Osteocyte (in vitro differentiated cells): ENCODE results near the gene OSBPL2. TPM values are rescaled to one million over a fixed set of nuclear protein-coding genes. Genes with fewer than 3 reads are reported as not detected.

ENCODE experiments used
- DNase-seq: peaks from one replicate; pipeline ENCODE4 v3.0.0; 2021; ENCODE audit warnings: mixed read lengths; ENCODE audit not compliant: unreplicated experiment; ENCODE audit errors: extremely low spot score
- H3K27ac Mint-ChIP-seq: one replicate; pipeline ENCODE4 v1.8.0; 2021; ENCODE audit warnings: mild to moderate bottlenecking, mixed read lengths; ENCODE audit not compliant: unreplicated experiment
- H3K27me3 Mint-ChIP-seq: one replicate; pipeline ENCODE4 v1.8.0; 2021; ENCODE audit warnings: mixed read lengths; ENCODE audit not compliant: unreplicated experiment
- H3K36me3 Mint-ChIP-seq: one replicate; pipeline ENCODE4 v1.8.0; 2021; ENCODE audit warnings: mixed read lengths; ENCODE audit not compliant: unreplicated experiment
- H3K4me1 Mint-ChIP-seq: one replicate; pipeline ENCODE4 v1.8.0; 2021; ENCODE audit warnings: mixed read lengths; ENCODE audit not compliant: unreplicated experiment
- H3K4me3 Mint-ChIP-seq: one replicate; pipeline ENCODE4 v1.8.0; 2021; ENCODE audit warnings: mild to moderate bottlenecking, moderate library complexity, mixed read lengths; ENCODE audit not compliant: unreplicated experiment
- H3K9me3 Mint-ChIP-seq: one replicate; pipeline ENCODE4 v1.8.0; 2021; ENCODE audit warnings: mixed read lengths; ENCODE audit not compliant: unreplicated experiment
- total RNA-seq: library from RNA; stranded (reverse); gene quantifications from 2 replicates; pipeline ENCODE4 v1.2.1, GENCODE V29; 2021
- TF ChIP-seq, protein P1 (sequence below): fragments of 200-600 bp; sonication (generic); IDR thresholded peaks from 2 replicates; pipeline ENCODE4 v1.5.0; 2021; ENCODE audit warnings: antibody characterized with exemption, mild to moderate bottlenecking, moderate library complexity

OSBPL2 gene
- total RNA-seq, 1 donor from 2014 or later = 46.3 TPM

DNA sequence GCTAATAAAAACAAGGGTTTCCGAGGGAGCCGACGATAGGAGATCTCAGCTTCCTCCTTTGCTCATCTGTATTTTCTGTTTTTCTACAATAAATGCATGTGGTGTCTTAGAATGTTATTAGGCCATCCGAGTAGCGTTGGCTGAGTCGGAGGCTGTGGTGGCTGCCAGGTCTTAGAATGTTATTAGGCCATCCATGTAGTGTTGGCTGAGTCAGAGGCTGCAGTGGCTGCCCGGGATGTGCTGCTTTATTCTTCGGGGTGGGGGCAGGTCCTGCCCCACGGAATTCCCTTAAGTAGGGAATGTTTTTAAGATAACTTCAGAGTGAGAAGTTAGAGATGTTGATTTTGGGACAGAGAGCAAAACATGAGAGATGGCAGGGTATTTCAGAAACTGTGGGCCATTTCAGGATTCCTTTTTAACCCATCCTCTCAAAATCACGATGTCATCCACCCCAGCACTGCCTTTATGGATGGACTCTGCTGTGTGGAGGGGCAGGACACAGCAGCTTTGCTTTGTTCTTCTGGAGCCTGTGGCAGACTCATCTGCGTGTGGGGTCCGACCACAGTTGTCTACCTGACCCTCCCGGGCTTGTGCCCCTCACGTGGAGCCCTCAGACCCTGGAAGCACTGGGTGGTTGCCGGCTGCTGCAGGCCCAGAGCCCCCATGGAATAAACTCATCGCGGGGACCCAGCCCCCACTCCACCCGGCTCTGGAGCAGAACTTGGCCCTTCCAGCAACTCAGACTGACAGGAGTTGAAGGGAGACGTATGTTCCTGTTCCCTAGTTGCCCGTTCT lies 20.4 kb downstream of the OSBPL2 start:
- Mint-ChIP-seq H3K27ac (peak overlapping the region; percentile 25), H3K4me3 (no peak overlapping the region), H3K4me1 (no peaks in the 10 kb centered on the region), H3K36me3 (peaks cover 9% of the 10 kb centered on the region), H3K27me3 (no peaks in the 10 kb centered on the region), H3K9me3 (no peaks in the 10 kb centered on the region)
- TF ChIP-seq, protein P1, sequence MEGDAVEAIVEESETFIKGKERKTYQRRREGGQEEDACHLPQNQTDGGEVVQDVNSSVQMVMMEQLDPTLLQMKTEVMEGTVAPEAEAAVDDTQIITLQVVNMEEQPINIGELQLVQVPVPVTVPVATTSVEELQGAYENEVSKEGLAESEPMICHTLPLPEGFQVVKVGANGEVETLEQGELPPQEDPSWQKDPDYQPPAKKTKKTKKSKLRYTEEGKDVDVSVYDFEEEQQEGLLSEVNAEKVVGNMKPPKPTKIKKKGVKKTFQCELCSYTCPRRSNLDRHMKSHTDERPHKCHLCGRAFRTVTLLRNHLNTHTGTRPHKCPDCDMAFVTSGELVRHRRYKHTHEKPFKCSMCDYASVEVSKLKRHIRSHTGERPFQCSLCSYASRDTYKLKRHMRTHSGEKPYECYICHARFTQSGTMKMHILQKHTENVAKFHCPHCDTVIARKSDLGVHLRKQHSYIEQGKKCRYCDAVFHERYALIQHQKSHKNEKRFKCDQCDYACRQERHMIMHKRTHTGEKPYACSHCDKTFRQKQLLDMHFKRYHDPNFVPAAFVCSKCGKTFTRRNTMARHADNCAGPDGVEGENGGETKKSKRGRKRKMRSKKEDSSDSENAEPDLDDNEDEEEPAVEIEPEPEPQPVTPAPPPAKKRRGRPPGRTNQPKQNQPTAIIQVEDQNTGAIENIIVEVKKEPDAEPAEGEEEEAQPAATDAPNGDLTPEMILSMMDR = no peak
- no peak for DNase-seq

GRCh38 chr20:62259294-62259565 lies 20.9 kb downstream of the OSBPL2 start:
- Mint-ChIP-seq H3K9me3 (no peaks in the 10 kb centered on the region), H3K27me3 (no peaks in the 10 kb centered on the region), H3K36me3 (peaks cover 9% of the 10 kb centered on the region), H3K4me1 (no peaks in the 10 kb centered on the region), H3K27ac (no peak overlapping the region), H3K4me3 (no peak overlapping the region)
- no peak for DNase-seq
- TF ChIP-seq, protein P1 = no peak

DNA sequence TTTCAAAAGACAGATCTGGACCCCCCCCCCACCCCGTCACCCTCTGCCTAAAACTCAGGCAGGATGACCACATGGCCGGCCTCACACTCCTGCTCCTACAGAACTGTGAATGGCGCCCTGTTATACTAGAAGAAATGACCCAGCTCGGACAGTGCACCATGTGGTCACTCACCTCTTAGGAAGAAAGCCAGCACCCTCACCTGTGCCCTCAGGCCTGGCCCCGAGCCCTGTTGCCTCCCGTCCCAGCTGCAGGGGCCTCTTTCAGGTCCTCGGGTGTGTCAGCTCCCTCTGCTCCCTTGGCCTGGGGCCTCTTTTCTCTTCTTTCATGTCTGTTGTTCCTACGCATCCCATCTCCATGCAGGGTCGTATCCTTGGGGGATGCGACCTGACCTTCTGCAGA lies 23.7 kb downstream of the OSBPL2 start:
- Mint-ChIP-seq H3K4me3 (no peak overlapping the region), H3K36me3 (peaks cover 23% of the 10 kb centered on the region), H3K9me3 (peaks cover 6% of the 10 kb centered on the region), H3K27ac (no peak overlapping the region), H3K4me1 (no peaks in the 10 kb centered on the region), H3K27me3 (no peaks in the 10 kb centered on the region)
- TF ChIP-seq, protein P1 = no peak
- DNase-seq = no peak

GRCh38 chr20:62263396-62263795 lies 25.1 kb downstream of the OSBPL2 start:
- no peaks in the 10 kb centered on the region for H3K27me3 Mint-ChIP-seq
- no peaks in the 10 kb centered on the region for H3K4me1 Mint-ChIP-seq
- no peak for DNase-seq
- H3K27ac Mint-ChIP-seq = no peak overlapping the region
- TF ChIP-seq, protein P1 = no peak
- peaks cover 6% of the 10 kb centered on the region for H3K9me3 Mint-ChIP-seq
- H3K4me3 Mint-ChIP-seq = no peak overlapping the region
- peaks cover 27% of the 10 kb centered on the region for H3K36me3 Mint-ChIP-seq

GRCh38 chr20:62265365-62265764 lies 27.0 kb downstream of the OSBPL2 start:
- TF ChIP-seq, protein P1 = no peak
- DNase-seq = no peak
- H3K27ac Mint-ChIP-seq = no peak overlapping the region
- peaks cover 2% of the 10 kb centered on the region for H3K4me1 Mint-ChIP-seq
- peaks cover 30% of the 10 kb centered on the region for H3K36me3 Mint-ChIP-seq
- no peak overlapping the region for H3K4me3 Mint-ChIP-seq
- no peaks in the 10 kb centered on the region for H3K27me3 Mint-ChIP-seq
- peaks cover 6% of the 10 kb centered on the region for H3K9me3 Mint-ChIP-seq
